Muscle of arm (tissue), 12 donors: ENCODE results near the gene ASB1. TPM values are rescaled to one million over a fixed set of nuclear protein-coding genes. Genes with fewer than 3 reads are reported as not detected.
"Not testable (repeated sequence)": the region's sequence is repeated elsewhere in the genome, so short reads cannot be mapped to it uniquely, and the experiment has no call there.

ENCODE experiments used
- DNase-seq: peaks from one replicate; pipeline ENCODE4 v3.0.0-alpha.2; 2013
- polyA plus RNA-seq, 12 donors: library from polyadenylated mRNA; unstranded; fragments of 120-200 nt; gene quantifications; one replicate each; pipeline ENCODE4 v1.2.1, GENCODE V29; 2013; ENCODE audit not compliant: insufficient read length in 12 of 12

Gene ASB1
- polyA plus RNA-seq, 12 donors, result 27.0 to 50.7 (median 46.0) TPM; not detected in 1

GRCh38 chr2:238401551-238401950 is 25.2 kb upstream of the ASB1 start:
- no peak for DNase-seq

GRCh38 chr2:238403632-238404405 is 22.9 kb upstream of the ASB1 start:
- no peak for DNase-seq

GRCh38 chr2:238404406-238405216 is 22.1 kb upstream of the ASB1 start:
- no peak for DNase-seq

- DNase-seq, result not testable (repeated sequence)
Observed at GRCh38 chr2:238405217-238405555, 21.5 kb upstream of the ASB1 start.

- DNase-seq, result no peak
Observed at GRCh38 chr2:238406221-238406997, 20.3 kb upstream of the ASB1 start.

- no peak for DNase-seq
Observed at GRCh38 chr2:238406998-238407285, 19.8 kb upstream of the ASB1 start.

- no peak for DNase-seq
Observed at GRCh38 chr2:238407566-238407965, 19.2 kb upstream of the ASB1 start.

- DNase-seq, result no peak
Observed at GRCh38 chr2:238408615-238409340, 17.9 kb upstream of the ASB1 start.

GRCh38 chr2:238409341-238410199 is 17.2 kb upstream of the ASB1 start:
- DNase-seq, result no peak

- no peak for DNase-seq
Observed at GRCh38 chr2:238412067-238412767, 14.5 kb upstream of the ASB1 start.

GRCh38 chr2:238413368-238413767 is 13.4 kb upstream of the ASB1 start:
- DNase-seq, result no peak

- no peak for DNase-seq
Observed at GRCh38 chr2:238415036-238415764, 11.5 kb upstream of the ASB1 start.

GRCh38 chr2:238415893-238416292 is 10.8 kb upstream of the ASB1 start:
- DNase-seq, result no peak

- DNase-seq, result no peak
Observed at GRCh38 chr2:238418196-238418998, 8.3 kb upstream of the ASB1 start.

GRCh38 chr2:238418999-238419546 is 7.7 kb upstream of the ASB1 start:
- DNase-seq, result no peak

GRCh38 chr2:238420442-238420841 is 6.3 kb upstream of the ASB1 start:
- DNase-seq, result no peak

GRCh38 chr2:238420878-238421694 is 5.6 kb upstream of the ASB1 start:
- DNase-seq, result no peak

- DNase-seq, result no peak
Observed at GRCh38 chr2:238421695-238422035, 5.1 kb upstream of the ASB1 start.
